Mammary epithelial cell (primary cell): ENCODE measurements around the gene RRP36.

Experiments used
- EZH2 ChIP-seq: IDR thresholded peaks from 2 replicates; pipeline ENCODE4 v1.6.1; 2012; ENCODE audit warnings: low read length, inconsistent platforms, borderline replicate concordance
- TF ChIP-seq, protein P1 (sequence below), 2 donors: IDR thresholded peaks in 1 of 2; conservative IDR thresholded peaks in 1 of 2; 2 replicates each; pipeline ENCODE4 v1.5.1; 2011 to 2012; ENCODE audit warnings: inconsistent platforms in 2 of 2, low read length in 2 of 2, mild to moderate bottlenecking in 2 of 2, control low read depth in 1 of 2, low read depth in 1 of 2; ENCODE audit not compliant: insufficient read depth in 1 of 2; ENCODE audit errors: extremely low read depth in 1 of 2

DNA sequence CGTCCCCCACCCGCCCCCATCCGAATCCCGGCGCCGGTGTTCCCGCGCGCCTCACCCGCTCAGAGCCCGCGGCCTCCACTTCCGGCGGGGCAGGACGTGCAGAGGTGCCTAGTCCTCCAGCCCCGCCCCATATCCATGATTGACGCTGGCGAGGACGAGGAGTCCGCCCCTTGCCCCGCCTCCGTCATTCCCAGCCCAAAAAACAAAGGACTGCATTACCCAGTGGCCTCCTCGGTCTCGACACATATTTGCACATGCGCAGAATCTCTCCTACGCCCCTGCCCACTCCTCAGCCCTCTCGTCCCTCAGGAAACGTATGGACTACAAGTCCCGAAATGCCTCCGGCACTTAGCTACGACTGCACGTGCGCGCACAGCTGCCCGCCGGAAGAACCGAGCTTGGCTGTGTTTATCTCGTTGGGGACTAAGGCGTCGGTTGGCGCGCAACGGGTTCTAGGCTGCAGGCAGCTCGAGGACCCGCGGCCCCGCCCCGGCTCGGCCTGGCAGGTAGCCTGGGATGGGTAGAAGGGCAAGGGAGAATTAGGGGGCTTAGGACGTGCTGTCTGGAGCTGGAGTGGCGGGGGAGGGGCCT lies 7.5 kb upstream of the RRP36 start, which contains the start of the genes KLHDC3 and MEA1:
- TF ChIP-seq, protein P1, sequence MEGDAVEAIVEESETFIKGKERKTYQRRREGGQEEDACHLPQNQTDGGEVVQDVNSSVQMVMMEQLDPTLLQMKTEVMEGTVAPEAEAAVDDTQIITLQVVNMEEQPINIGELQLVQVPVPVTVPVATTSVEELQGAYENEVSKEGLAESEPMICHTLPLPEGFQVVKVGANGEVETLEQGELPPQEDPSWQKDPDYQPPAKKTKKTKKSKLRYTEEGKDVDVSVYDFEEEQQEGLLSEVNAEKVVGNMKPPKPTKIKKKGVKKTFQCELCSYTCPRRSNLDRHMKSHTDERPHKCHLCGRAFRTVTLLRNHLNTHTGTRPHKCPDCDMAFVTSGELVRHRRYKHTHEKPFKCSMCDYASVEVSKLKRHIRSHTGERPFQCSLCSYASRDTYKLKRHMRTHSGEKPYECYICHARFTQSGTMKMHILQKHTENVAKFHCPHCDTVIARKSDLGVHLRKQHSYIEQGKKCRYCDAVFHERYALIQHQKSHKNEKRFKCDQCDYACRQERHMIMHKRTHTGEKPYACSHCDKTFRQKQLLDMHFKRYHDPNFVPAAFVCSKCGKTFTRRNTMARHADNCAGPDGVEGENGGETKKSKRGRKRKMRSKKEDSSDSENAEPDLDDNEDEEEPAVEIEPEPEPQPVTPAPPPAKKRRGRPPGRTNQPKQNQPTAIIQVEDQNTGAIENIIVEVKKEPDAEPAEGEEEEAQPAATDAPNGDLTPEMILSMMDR (conservative IDR thresholded peaks at IDR 0.05 in 1 of 2, IDR thresholded peaks at IDR 0.05 in 1 of 2; ENCODE audit: extremely low read depth in 1 of 2, insufficient read depth in 1 of 2, low read depth in 1 of 2, low read length in 2 of 2) = no peak
- TF ChIP-seq EZH2 = no peak
